GM23338 (cell line): ENCODE results near the gene PIAS1. TPM values are rescaled to one million over a fixed set of nuclear protein-coding genes. Genes with fewer than 3 reads are reported as not detected.

Source experiments
- ATAC-seq: fragments of 200-7000 bp; cut with Tn5 transposase; 3 replicates; pipeline ENCODE4 v1.9.1; 2020
- DNase-seq: peaks from one replicate; pipeline ENCODE4 v3.0.0-alpha.2; 2015; ENCODE audit warnings: low spot score
- H2AFZ ChIP-seq: fragments of 200-600 bp; sonication (generic); 2 replicates; pipeline ENCODE4 v1.8.0; 2016; ENCODE audit warnings: antibody characterized with exemption, mild to moderate bottlenecking, moderate library complexity
- H3F3A ChIP-seq: fragments of 200-600 bp; sonication (generic); replicated peaks from 2 replicates; pipeline ENCODE4 v1.8.0; 2017; ENCODE audit warnings: antibody characterized with exemption, mixed run types, low read depth
- H3K27ac ChIP-seq: fragments of 200-600 bp; sonication (generic); 2 replicates; pipeline ENCODE4 v1.6.1; 2016; ENCODE audit warnings: low read depth
- H3K27me3 ChIP-seq: fragments of 200-600 bp; sonication (generic); 2 replicates; pipeline ENCODE4 v1.8.0; 2016; ENCODE audit warnings: mild to moderate bottlenecking, mixed run types, moderate library complexity; ENCODE audit not compliant: insufficient read depth
- H3K36me3 ChIP-seq: fragments of 200-600 bp; sonication (generic); 2 replicates; pipeline ENCODE4 v1.8.0; 2016; ENCODE audit warnings: mild to moderate bottlenecking; ENCODE audit not compliant: insufficient read depth
- H3K4me1 ChIP-seq: fragments of 200-600 bp; sonication (generic); 2 replicates; pipeline ENCODE4 v1.8.0; 2016; ENCODE audit warnings: mild to moderate bottlenecking, moderate library complexity; ENCODE audit not compliant: insufficient read depth
- H3K4me2 ChIP-seq: fragments of 200-600 bp; sonication (generic); 2 replicates; pipeline ENCODE4 v1.7.1; 2017; ENCODE audit warnings: mixed run types
- H3K4me3 ChIP-seq: fragments of 200-600 bp; sonication (generic); 2 replicates; pipeline ENCODE4 v1.6.1; 2016; ENCODE audit warnings: mixed run types
- H3K79me2 ChIP-seq: fragments of 200-600 bp; sonication (generic); replicated peaks from 2 replicates; pipeline ENCODE4 v1.8.0; 2017; ENCODE audit warnings: mild to moderate bottlenecking; ENCODE audit not compliant: insufficient read depth
- H3K9me2 ChIP-seq: fragments of 200-600 bp; sonication (generic); 2 replicates; pipeline ENCODE4 v1.8.0; 2017; ENCODE audit not compliant: insufficient read depth
- H4K20me1 ChIP-seq: fragments of 200-600 bp; sonication (generic); replicated peaks from 2 replicates; pipeline ENCODE4 v1.8.0; 2017; ENCODE audit warnings: mild to moderate bottlenecking; ENCODE audit not compliant: insufficient read depth
- H3K27ac Mint-ChIP-seq: 2 replicates; pipeline ENCODE4 v1.8.0; 2020; ENCODE audit warnings: inconsistent platforms, mild to moderate bottlenecking, moderate library complexity, mixed read lengths
- H3K27me3 Mint-ChIP-seq: 3 replicates; pipeline ENCODE4 v1.8.0; 2022; ENCODE audit warnings: low read depth, mild to moderate bottlenecking, moderate library complexity, mixed read lengths, inconsistent platforms; ENCODE audit not compliant: insufficient read depth, poor library complexity
- H3K36me3 Mint-ChIP-seq: 3 replicates; pipeline ENCODE4 v1.8.0; 2021; ENCODE audit warnings: low read depth, mild to moderate bottlenecking, inconsistent platforms, moderate library complexity, mixed read lengths
- H3K4me1 Mint-ChIP-seq: 3 replicates; pipeline ENCODE4 v1.8.0; 2020; ENCODE audit warnings: mild to moderate bottlenecking, inconsistent platforms, mixed read lengths
- H3K4me3 Mint-ChIP-seq: 3 replicates; pipeline ENCODE4 v1.8.0; 2021; ENCODE audit warnings: moderate library complexity, mild to moderate bottlenecking, inconsistent platforms, mixed read lengths
- H3K9me3 Mint-ChIP-seq: 3 replicates; pipeline ENCODE4 v1.8.0; 2020; ENCODE audit warnings: moderate library complexity, mild to moderate bottlenecking, inconsistent platforms, mixed read lengths
- CREB1 ChIP-seq: fragments of 250-450 bp; sonication (Bioruptor Pico); IDR thresholded peaks from 2 replicates; pipeline ENCODE4 v1.5.0; 2020; ENCODE audit warnings: low read depth, mild to moderate bottlenecking, moderate library complexity
- ETS1 ChIP-seq: IDR thresholded peaks from 2 replicates; pipeline ENCODE4 v1.6.1; 2016; ENCODE audit warnings: antibody characterized with exemption
- EZH2phosphoT487 ChIP-seq: fragments of 200-600 bp; sonication (generic); IDR thresholded peaks from one replicate; pipeline ENCODE4 v1.8.1; 2018; ENCODE audit warnings: antibody characterized with exemption; ENCODE audit not compliant: unreplicated experiment
- NANOG ChIP-seq: IDR thresholded peaks from 2 replicates; pipeline ENCODE4 v1.6.1; 2016; ENCODE audit warnings: antibody characterized with exemption, borderline replicate concordance
- POLR2AphosphoS5 ChIP-seq: IDR thresholded peaks from 2 replicates; pipeline ENCODE4 v1.6.1; 2016; ENCODE audit warnings: antibody characterized with exemption, low read depth
- STAT1 ChIP-seq: IDR thresholded peaks from one replicate; pipeline ENCODE4 v1.6.1; 2016; ENCODE audit warnings: antibody characterized with exemption; ENCODE audit not compliant: unreplicated experiment
- ZNF114 ChIP-seq: fragments of 250-450 bp; sonication (Bioruptor Pico); IDR thresholded peaks from 2 replicates; pipeline ENCODE4 v1.5.0; 2020; ENCODE audit warnings: mild to moderate bottlenecking, moderate library complexity
- ZNF331 ChIP-seq: fragments of 250-450 bp; sonication (Bioruptor Pico); IDR thresholded peaks from 2 replicates; pipeline ENCODE4 v1.5.0; 2020; ENCODE audit warnings: low read depth, mild to moderate bottlenecking, moderate library complexity
- ZNF462 ChIP-seq: fragments of 250-450 bp; sonication (Bioruptor Pico); IDR thresholded peaks from 2 replicates; pipeline ENCODE4 v1.5.0; 2020; ENCODE audit warnings: mild to moderate bottlenecking, moderate library complexity
- polyA plus RNA-seq: library from polyadenylated mRNA; unstranded; fragments of >200 nt; fragmentation: Nextera tagmentation; extraction: Ambion mirVana; gene quantifications from 2 replicates; pipeline ENCODE4 v1.2.1, GENCODE V29; 2016
- total RNA-seq: library from RNA; depleted of rRNA; stranded (reverse); fragments of >200 nt; shearing (Covaris generic); gene quantifications from 2 replicates; pipeline ENCODE4 v1.2.3, GENCODE V29; 2014
- TF ChIP-seq, protein P1 (sequence below): IDR thresholded peaks from one replicate; pipeline ENCODE4 v1.6.1; 2018; ENCODE audit warnings: antibody characterized with exemption; ENCODE audit not compliant: unreplicated experiment

Gene PIAS1
- total and polyA plus RNA-seq, 2 experiments from 2014 or later, result 30.7 to 32.1 TPM

GRCh38 chr15:68129072-68129471 lies 75.0 kb downstream of the PIAS1 start:
- H3K9me2 ChIP-seq, result no peaks in the 10 kb centered on the region
- Mint-ChIP-seq H3K9me3 (no peaks in the 10 kb centered on the region), H3K36me3 (no peaks in the 10 kb centered on the region), H3K27me3 (no peaks in the 10 kb centered on the region), H3K4me3 (no peak overlapping the region), H3K27ac (no peak overlapping the region), H3K4me1 (no peaks in the 10 kb centered on the region)
- no peak for DNase-seq
- H3K4me1 ChIP-seq, result no peaks in the 10 kb centered on the region
- H3K79me2 ChIP-seq, result peaks cover 15% of the 10 kb centered on the region; the same call in 1 of the 2 replicates
- no peaks in the 10 kb centered on the region for H3K27me3 ChIP-seq
- H3K4me3 ChIP-seq, result no peak overlapping the region
- no peak overlapping the region for H3K4me2 ChIP-seq
- H2AFZ ChIP-seq, result no peak overlapping the region
- no peaks in the 10 kb centered on the region for H3F3A ChIP-seq
- H3K27ac ChIP-seq, result no peak overlapping the region
- no peaks in the 10 kb centered on the region for H3K36me3 ChIP-seq
- no peak for ATAC-seq
- peaks cover 3% of the 10 kb centered on the region; the same call in 1 of the 2 replicates for H4K20me1 ChIP-seq
- no peak for TF ChIP-seq STAT1

GRCh38 chr15:68130851-68131250 lies 76.7 kb downstream of the PIAS1 start:
- H3K27ac Mint-ChIP-seq, result no peak overlapping the region
- H3K27ac ChIP-seq, result no peak overlapping the region
- H3K9me2 ChIP-seq, result no peaks in the 10 kb centered on the region
- H3K4me1 ChIP-seq, result no peaks in the 10 kb centered on the region
- no peak overlapping the region for H3K4me3 ChIP-seq
- no peak overlapping the region for H3K4me2 ChIP-seq
- no peak overlapping the region for H2AFZ ChIP-seq
- H3K4me3 Mint-ChIP-seq, result no peak overlapping the region
- no peaks in the 10 kb centered on the region for H3K4me1 Mint-ChIP-seq
- H3K36me3 ChIP-seq, result no peaks in the 10 kb centered on the region
- no peak for ATAC-seq
- H3K79me2 ChIP-seq, result peaks cover 5% of the 10 kb centered on the region; the same call in 1 of the 2 replicates
- H4K20me1 ChIP-seq, result peaks cover 3% of the 10 kb centered on the region; the same call in 1 of the 2 replicates
- no peaks in the 10 kb centered on the region for H3K9me3 Mint-ChIP-seq
- H3F3A ChIP-seq, result no peaks in the 10 kb centered on the region
- H3K27me3 ChIP-seq, result no peaks in the 10 kb centered on the region
- no peaks in the 10 kb centered on the region for H3K27me3 Mint-ChIP-seq
- DNase-seq, result no peak
- no peaks in the 10 kb centered on the region for H3K36me3 Mint-ChIP-seq
- TF ChIP-seq ETS1, result no peak
- TF ChIP-seq, protein P1, sequence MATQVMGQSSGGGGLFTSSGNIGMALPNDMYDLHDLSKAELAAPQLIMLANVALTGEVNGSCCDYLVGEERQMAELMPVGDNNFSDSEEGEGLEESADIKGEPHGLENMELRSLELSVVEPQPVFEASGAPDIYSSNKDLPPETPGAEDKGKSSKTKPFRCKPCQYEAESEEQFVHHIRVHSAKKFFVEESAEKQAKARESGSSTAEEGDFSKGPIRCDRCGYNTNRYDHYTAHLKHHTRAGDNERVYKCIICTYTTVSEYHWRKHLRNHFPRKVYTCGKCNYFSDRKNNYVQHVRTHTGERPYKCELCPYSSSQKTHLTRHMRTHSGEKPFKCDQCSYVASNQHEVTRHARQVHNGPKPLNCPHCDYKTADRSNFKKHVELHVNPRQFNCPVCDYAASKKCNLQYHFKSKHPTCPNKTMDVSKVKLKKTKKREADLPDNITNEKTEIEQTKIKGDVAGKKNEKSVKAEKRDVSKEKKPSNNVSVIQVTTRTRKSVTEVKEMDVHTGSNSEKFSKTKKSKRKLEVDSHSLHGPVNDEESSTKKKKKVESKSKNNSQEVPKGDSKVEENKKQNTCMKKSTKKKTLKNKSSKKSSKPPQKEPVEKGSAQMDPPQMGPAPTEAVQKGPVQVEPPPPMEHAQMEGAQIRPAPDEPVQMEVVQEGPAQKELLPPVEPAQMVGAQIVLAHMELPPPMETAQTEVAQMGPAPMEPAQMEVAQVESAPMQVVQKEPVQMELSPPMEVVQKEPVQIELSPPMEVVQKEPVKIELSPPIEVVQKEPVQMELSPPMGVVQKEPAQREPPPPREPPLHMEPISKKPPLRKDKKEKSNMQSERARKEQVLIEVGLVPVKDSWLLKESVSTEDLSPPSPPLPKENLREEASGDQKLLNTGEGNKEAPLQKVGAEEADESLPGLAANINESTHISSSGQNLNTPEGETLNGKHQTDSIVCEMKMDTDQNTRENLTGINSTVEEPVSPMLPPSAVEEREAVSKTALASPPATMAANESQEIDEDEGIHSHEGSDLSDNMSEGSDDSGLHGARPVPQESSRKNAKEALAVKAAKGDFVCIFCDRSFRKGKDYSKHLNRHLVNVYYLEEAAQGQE, result no peak
- TF ChIP-seq ZNF114 (CRISPR knock-in tag), result no peak
- TF ChIP-seq NANOG, result no peak
- TF ChIP-seq CREB1 (CRISPR knock-in tag), result no peak
- no peak for TF ChIP-seq ZNF462
- no peak for TF ChIP-seq EZH2phosphoT487
- no peak for TF ChIP-seq ZNF331 (CRISPR knock-in tag)
- TF ChIP-seq POLR2AphosphoS5, result no peak
